ENCODE data around the gene GAS2L3. TPM values are rescaled to one million over a fixed set of nuclear protein-coding genes. Genes with fewer than 3 reads are reported as not detected.

The GAS2L3 gene
- total and polyA plus RNA-seq, 9 of the 15 experiments (the other 6 are each of a cell fraction or from before 2014, with no cell fraction given): 1.5 to 9.8 (median 3.5) TPM

DNA sequence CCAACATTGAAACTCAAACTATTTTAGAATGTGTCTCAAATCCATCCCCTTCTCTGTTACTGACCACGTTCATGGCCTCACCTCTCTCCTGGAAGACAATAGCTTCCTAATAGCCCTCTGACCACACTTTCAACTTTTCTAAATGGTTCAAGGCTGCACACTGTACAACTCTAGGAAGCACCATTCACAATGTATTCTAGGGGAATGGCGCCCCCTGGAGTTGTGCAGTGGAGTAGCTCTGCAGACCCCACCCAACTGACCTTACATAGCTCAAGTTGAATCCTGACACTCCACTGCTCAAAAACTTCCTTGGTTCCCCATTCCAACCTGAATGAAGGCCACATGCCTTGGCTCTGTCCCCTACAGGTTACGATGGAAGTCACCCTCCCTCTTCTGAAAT lies 77.6 kb downstream of the GAS2L3 start (continued):
- no peak for TF ChIP-seq CBFB (CRISPR knock-in tag; IDR thresholded peaks at IDR 0.05)
- TF ChIP-seq, protein P1, sequence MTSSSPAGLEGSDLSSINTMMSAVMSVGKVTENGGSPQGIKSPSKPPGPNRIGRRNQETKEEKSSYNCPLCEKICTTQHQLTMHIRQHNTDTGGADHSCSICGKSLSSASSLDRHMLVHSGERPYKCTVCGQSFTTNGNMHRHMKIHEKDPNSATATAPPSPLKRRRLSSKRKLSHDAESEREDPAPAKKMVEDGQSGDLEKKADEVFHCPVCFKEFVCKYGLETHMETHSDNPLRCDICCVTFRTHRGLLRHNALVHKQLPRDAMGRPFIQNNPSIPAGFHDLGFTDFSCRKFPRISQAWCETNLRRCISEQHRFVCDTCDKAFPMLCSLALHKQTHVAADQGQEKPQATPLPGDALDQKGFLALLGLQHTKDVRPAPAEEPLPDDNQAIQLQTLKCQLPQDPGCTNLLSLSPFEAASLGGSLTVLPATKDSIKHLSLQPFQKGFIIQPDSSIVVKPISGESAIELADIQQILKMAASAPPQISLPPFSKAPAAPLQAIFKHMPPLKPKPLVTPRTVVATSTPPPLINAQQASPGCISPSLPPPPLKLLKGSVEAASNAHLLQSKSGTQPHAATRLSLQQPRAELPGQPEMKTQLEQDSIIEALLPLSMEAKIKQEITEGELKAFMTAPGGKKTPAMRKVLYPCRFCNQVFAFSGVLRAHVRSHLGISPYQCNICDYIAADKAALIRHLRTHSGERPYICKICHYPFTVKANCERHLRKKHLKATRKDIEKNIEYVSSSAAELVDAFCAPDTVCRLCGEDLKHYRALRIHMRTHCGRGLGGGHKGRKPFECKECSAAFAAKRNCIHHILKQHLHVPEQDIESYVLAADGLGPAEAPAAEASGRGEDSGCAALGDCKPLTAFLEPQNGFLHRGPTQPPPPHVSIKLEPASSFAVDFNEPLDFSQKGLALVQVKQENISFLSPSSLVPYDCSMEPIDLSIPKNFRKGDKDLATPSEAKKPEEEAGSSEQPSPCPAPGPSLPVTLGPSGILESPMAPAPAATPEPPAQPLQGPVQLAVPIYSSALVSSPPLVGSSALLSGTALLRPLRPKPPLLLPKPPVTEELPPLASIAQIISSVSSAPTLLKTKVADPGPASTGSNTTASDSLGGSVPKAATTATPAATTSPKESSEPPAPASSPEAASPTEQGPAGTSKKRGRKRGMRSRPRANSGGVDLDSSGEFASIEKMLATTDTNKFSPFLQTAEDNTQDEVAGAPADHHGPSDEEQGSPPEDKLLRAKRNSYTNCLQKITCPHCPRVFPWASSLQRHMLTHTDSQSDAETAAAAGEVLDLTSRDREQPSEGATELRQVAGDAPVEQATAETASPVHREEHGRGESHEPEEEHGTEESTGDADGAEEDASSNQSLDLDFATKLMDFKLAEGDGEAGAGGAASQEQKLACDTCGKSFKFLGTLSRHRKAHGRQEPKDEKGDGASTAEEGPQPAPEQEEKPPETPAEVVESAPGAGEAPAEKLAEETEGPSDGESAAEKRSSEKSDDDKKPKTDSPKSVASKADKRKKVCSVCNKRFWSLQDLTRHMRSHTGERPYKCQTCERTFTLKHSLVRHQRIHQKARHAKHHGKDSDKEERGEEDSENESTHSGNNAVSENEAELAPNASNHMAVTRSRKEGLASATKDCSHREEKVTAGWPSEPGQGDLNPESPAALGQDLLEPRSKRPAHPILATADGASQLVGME (CRISPR knock-in tag; IDR thresholded peaks at IDR 0.05): no peak
- no peak for TF ChIP-seq SUPT5H (IDR thresholded peaks at IDR 0.05)

DNA sequence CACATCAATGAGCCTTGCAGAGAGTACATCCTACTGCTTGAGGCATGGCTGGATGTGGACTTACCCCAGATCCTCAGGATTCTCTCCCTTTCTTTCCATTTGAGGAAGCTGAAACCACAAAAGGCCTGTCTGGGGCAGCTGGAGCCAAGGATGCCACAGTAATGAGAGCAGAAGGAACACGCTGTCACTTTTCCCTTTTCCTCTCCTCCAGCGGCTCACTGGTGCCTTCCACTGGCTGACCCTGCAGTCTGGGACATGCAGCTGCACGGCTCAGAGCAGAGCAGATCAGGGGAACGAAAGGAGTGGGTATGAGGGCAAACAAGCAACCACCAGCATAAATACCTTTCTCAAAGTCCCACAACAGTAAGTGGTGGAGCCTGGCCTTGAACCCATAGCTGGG lies 78.2 kb downstream of the GAS2L3 start:
- ATAC-seq (no peak), FAIRE-seq (no peak), DNase-seq (ENCODE audit: extremely low read depth in 1 of 4, low spot score in 3 of 4) (no peak)
- H3K9ac ChIP-seq (ENCODE audit: insufficient read depth in 1 of 2, low read depth in 2 of 2, low read length in 2 of 2): no peak overlapping the region
- H3K79me2 ChIP-seq (ENCODE audit: control insufficient read depth, insufficient read depth, low read length): no peaks in the 10 kb centered on the region
- no TSS peak for BruUV-seq (replicated peaks)
- intact Hi-C loops (cut with micrococcal nuclease): no loop called here
- in situ Hi-C loops (cut with MboI): no loop called here
- ChIA-PET POLR2A (interaction anchor here (0.6 kb wide), 1 partner anchor 972 kb away, joined by 3 read pairs; no protein-coding TSS in a partner anchor), CTCF (ENCODE audit: low intra/inter-chr PET ratio) (no interaction called here)
- H3K27ac ChIP-seq (ENCODE audit: extremely low read depth, low read depth, low read length): no peak overlapping the region
- TF ChIP-seq ZC3H11A (IDR thresholded peaks at IDR 0.05; ENCODE audit: low read depth, low read length) (no peak), PCBP1 (IDR thresholded peaks at IDR 0.05; ENCODE audit: low read depth, low read length, poor library complexity, severe bottlenecking) (no peak)
- TF ChIP-seq, protein P2, sequence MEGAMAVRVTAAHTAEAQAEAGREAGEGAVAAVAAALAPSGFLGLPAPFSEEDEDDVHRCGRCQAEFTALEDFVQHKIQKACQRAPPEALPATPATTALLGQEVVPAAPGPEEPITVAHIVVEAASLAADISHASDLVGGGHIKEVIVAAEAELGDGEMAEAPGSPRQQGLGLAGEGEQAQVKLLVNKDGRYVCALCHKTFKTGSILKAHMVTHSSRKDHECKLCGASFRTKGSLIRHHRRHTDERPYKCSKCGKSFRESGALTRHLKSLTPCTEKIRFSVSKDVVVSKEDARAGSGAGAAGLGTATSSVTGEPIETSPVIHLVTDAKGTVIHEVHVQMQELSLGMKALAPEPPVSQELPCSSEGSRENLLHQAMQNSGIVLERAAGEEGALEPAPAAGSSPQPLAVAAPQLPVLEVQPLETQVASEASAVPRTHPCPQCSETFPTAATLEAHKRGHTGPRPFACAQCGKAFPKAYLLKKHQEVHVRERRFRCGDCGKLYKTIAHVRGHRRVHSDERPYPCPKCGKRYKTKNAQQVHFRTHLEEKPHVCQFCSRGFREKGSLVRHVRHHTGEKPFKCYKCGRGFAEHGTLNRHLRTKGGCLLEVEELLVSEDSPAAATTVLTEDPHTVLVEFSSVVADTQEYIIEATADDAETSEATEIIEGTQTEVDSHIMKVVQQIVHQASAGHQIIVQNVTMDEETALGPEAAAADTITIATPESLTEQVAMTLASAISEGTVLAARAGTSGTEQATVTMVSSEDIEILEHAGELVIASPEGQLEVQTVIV (CRISPR knock-in tag; IDR thresholded peaks at IDR 0.05; ENCODE audit: borderline replicate concordance): no peak
- TF ChIP-seq, protein P3, sequence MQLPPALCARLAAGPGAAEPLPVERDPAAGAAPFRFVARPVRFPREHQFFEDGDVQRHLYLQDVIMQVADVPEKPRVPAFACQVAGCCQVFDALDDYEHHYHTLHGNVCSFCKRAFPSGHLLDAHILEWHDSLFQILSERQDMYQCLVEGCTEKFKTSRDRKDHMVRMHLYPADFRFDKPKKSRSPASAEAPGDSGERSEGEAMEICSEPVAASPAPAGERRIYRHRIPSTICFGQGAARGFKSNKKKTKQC (CRISPR knock-in tag; IDR thresholded peaks at IDR 0.05): no peak
- H3K4me3 ChIP-seq: no peak overlapping the region
- H4K20me1 ChIP-seq (replicated peaks; ENCODE audit: control insufficient read depth, insufficient read depth, low read length): no peaks in the 10 kb centered on the region
- no peaks in the 10 kb centered on the region for H3K27me3 ChIP-seq (ENCODE audit: control insufficient read depth in 2 of 2, insufficient read depth in 2 of 2, low read length in 2 of 2)
- WGBS (ENCODE audit: insufficient coverage, low coverage, missing lambda C conversion rate): 0% methylated on average over 2 of the region's 4 CpGs
- no peaks in the 10 kb centered on the region for H3K9me1 ChIP-seq (ENCODE audit: control insufficient read depth, insufficient read depth, low read length)
- no peaks in the 10 kb centered on the region for H3K4me1 ChIP-seq (replicated peaks in 1 of 2; ENCODE audit: control insufficient read depth in 2 of 2, insufficient read depth in 2 of 2, low read length in 2 of 2)
- H3K36me3 ChIP-seq (ENCODE audit: control insufficient read depth, insufficient read depth, low read length): no peaks in the 10 kb centered on the region
- H3K9me3 ChIP-seq (replicated peaks; ENCODE audit: control insufficient read depth, insufficient read depth, low read depth, low read length): no peaks in the 10 kb centered on the region
- no peak overlapping the region for H3K4me2 ChIP-seq (ENCODE audit: insufficient read depth, low read length)
- no peak overlapping the region for H2AFZ ChIP-seq (ENCODE audit: low read depth, low read length)
